Skin of body (tissue), 2 donors: ENCODE data around the gene ATP8A1. TPM values are rescaled to one million over a fixed set of nuclear protein-coding genes. Genes with fewer than 3 reads are reported as not detected.
"Not testable (repeated sequence)": the region's sequence is repeated elsewhere in the genome, so short reads cannot be mapped to it uniquely, and the experiment has no call there.

Source experiments
- DNase-seq: peaks from one replicate; lab custom pipeline; 2025; lab: John Stamatoyannopoulos, UW
- total RNA-seq: library from RNA; depleted of rRNA; stranded (reverse); fragments of >200 nt; gene quantifications from one replicate; pipeline ENCODE4 v1.2.3, GENCODE V29; 2014

Gene ATP8A1
- total RNA-seq, 1 donor from 2014 or later, result 13.2 TPM

DNA sequence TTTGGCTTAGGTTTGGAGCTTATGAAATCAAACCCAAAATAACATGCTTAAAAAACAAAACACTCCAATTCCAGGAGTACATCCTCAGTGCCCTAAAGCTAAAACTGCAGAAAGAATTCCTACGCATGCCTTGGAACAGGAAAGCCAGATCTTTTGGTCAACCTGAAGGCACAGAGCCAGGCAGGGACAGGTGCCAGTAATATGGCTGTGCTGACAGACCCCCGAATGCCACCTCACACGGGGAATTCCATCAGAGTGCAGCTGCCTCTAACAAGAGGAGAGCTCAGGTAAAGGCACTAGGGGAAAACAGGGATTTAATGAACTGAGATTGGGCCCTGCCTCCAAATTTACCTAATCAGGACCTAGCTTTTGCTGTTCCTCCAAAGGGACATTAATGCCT lies 182.5 kb downstream of the ATP8A1 start:
- DNase-seq, result no peak

DNA sequence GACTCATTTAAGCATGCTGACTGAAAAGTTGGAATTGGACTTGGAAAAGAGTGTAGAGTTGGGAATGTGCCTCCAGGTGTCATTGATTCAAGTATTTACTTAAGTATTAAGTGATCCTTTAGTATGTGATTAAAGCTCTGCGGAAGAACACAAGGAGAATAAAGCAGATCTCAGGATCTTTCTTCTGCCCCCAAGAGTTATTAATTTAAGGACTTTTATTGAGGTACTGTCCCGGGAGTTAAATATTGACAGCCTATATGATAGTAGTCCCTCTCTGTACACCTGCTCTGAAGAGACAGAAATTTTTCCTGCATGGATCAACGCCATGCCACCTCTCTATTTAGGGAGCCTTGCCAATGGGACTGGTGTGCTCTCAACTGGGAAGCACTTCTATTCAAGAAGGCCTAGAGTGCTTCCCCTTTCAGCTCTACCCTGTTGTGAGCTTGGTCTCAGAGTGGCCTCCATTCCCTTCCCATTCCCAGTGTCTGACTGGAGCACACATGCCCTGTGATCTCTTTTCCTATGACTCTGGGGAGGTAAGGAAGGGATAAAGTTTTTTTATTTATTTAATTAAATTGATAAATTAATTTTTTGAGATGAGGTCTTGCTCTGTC lies 183.7 kb downstream of the ATP8A1 start:
- no peak for DNase-seq

DNA sequence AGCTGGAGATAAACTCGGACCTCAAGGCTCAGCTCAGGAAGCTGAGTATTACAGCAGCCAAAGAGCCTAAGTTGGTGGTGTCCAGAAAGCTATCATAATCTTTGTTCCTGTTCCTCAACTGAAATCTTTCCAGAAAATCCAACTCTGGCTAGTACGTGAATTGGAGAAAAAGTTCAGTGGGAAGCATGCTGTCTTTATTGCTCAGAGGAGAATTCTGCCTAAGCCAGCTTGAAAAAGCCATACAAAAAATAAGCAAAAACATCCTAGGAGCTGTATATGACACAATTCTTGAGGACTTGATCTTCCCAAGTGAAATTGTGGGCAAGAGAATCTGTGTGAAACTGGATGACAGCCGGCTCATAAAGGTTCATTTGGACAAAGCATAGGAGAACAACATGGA lies 185.0 kb downstream of the ATP8A1 start:
- DNase-seq, result no peak

DNA sequence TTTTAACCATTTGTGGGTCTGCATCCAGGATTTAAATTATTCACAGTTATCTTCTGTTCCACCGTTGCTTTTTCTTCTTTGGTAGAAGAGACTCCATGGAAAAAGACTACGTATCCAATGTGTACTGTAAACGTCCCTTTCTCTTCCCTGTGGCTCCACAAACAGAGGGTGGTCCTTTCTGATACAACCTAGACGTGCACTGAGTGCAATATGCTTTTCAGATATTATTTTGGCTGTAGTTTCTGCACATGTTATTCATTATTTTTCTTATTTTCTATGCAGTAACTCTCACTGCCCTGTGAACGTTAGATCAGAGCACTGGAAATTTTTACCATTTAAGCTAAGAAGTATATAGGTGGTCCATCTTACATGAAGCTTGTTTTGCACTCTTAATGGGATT lies 186.9 kb downstream of the ATP8A1 start:
- no peak for DNase-seq

DNA sequence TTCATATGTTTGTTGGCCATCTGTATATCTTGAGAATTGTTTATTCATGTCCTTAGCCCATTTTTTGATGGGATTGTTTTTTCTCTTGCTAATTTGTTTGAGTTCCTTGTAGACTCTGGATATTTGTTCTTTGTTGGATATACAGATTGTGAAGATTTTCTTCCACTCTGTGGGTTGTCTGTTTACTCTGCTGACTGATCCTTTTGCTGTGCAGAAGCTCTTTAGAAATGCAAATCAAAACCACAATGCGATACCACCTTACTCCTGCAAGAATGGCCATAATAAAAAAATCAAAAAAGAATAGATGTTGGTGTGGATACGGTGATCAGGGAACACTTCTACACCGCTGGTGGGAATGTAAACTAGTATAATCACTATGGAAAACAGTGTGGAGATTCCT lies 189.1 kb downstream of the ATP8A1 start:
- not testable (repeated sequence) for DNase-seq

DNA sequence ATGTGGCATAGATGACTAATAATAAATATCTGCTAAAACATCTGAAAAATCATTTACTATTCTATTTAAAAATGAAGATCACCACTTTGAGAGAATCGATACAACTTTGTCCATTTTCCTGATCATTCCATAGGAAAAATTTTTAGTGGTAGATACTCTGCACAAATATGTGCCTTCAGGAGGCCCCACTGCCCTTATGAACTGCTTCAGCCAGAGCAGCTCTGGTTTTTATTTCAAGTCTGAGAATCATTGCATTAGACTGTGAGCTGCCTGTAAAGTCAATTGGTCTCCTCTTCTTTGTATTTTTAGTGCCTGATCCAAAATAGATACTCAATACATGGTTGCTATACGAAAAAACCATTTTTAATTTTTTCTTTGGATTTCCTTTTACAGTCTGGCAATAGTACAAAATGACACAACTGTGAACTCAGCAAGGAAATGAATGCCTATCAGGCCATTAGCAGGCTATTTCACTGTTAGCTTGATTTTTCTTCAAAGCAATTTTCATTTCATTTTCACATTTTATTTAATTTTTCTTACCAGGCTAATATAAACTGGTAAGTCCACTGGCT lies 190.5 kb downstream of the ATP8A1 start:
- no peak for DNase-seq

DNA sequence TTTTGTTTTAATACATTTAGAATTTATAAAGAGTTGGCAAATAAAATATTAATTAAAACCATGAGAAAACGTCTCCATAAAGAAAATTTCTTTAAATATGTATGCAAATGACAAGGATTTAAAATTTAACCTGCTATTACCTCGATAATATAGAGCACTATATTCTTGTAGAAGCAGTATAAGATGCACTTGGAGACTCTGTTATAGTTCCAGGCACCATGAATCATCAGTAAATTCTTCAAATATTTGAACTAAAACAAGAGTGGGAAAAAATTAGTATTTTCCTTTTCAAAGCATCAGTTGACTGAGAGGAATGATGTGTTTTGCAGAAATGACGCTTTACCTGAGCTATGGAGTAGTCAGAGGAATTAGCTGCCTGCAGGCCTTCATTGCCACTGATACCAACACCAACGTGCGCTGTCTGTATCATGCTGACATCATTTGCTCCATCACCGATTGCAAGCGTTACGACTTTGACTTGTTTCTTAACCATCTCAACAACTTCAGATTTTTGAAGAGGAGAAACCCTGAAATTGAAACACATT lies 192.3 kb downstream of the ATP8A1 start:
- DNase-seq, result no peak

DNA sequence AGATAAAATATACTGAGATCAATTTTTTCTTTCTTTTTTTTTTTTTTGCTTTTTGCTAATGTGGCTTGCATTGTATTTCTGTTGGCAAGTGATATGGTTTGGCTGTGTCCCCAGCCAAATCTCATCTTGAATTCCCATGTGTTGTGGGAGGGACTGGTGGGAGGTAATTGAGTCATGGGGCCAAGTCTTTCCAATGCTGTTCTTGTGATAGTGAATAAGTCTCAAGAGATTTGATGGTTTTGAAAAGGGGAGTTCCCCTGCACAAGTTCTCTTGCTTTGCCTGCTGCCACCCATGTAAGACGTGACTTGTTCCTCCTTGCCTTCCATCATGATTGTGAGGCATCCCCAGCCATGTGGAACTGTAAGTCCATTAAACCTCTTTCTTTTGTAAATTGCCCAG lies 195.7 kb downstream of the ATP8A1 start:
- DNase-seq, result not testable (repeated sequence)

DNA sequence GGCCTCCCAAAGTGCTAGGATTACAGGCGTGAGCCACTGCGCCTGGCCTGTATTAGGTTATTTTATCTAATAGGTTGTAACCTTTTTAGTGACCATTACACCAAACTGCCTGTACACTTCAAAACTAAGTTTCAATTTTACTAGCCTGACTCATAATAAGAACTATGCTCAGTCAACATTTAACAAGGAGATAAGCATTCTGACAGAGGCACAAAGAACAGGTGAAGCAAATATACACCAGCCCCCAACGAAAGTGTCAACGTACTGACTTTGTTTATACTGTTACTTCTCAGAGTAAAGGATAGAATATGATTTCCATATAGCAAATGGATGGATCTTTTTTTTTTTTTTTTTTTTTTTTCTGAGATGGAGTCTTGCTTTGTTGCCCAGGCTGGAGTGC lies 196.9 kb downstream of the ATP8A1 start:
- no peak for DNase-seq

DNA sequence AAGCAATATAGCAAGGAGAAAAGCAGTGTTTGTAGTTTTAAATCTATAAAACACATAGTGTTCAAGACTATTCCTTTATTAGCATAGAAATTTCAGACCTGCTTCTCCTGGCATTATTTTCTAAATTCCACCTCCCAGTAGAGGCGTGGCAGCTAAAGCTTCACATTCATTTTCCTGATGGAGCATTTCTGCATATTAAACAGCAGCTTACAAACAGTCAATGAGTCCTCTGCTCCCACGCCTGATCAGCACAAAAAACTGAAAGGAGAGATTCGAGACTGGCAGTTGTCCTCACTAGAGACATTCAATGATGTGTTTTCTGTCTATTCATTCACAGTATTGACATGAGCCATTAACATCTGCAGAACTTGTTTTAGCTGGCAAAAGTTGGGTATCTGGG lies 198.2 kb downstream of the ATP8A1 start:
- no peak for DNase-seq

DNA sequence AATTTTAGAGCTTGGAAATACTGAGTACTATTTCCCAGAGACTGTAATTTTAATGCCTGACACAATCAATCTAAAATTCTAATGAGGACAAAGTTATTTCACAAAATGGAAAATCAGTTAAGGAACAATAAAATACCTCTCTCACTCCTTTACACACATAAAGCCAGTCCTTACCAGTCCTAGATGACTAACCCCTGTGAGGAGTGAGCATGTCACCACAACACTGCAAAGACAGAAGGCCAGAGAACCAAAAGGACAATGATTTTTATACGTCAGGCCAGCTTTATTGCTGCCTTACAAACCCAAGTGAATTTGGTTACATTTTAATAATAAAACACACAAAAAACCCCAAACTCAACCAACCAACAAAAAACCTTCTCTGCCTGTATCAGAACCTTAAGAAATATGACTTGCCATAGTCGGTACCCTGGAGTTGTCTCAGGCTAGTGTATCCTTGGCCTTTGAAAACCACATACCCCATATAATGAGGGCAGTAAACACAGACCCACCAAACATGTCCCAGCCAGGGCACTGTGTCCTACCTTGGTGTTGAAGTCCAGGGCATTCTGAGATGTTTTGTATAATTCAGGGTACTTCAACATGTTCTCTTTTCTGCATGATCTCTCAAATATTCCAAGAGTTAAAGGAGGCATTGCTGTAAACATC lies 202.0 kb downstream of the ATP8A1 start:
- DNase-seq, result no peak

DNA sequence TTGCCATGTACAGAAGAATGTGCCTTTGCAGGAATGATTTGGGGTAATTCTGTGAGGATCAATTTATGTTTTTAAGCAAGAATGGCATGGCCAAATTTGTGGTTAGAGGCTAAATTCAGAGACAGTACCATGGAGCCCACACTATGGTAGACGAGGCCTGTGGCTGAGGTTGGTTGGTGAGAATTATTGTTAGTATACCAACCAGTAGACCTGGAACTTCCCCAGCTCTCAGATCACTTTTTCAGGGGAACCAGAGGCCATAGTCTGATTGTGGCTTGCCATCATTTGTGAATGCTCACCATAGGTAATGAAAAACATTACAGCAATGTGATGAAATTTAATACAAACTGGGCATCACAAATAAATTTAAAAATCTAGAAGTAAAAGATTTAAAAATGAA lies 203.3 kb downstream of the ATP8A1 start:
- no peak for DNase-seq

DNA sequence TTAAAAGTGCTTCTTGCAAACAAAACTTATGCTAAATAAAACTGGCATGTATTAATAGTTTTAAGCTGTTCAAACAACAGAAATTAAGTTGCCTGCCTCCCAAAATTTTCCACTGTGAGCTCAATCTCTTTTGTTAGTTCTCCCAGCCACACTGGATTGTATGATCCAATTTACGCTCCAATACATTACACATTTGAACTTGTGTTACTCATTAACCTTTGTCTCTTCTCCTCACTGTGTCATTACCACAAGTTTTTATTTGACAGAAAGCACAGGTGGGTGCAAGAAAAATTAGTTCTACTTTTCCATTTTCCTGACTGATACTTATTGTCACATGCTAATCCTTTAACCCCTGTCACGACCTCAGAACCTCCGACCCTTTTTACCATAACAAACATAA lies 204.1 kb downstream of the ATP8A1 start:
- no peak for DNase-seq

DNA sequence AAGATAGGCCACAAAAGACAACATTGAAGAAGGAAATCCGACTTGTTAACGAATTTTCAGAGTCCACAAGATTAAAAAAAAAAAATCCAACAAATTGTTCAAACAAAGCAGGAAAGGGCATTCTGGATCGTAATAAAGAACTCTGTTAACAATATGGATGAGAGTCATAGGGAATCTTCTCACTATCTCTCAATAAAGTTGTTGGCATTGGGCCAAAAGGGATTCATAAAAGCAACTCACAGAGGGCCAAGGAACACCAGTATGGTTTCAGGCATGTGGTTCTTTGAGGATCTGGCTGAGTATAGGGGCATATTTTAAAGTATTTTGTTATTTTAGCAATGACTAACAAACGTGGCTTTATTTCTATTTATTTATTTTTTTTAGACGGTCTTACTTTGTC lies 210.1 kb downstream of the ATP8A1 start:
- DNase-seq, result no peak

DNA sequence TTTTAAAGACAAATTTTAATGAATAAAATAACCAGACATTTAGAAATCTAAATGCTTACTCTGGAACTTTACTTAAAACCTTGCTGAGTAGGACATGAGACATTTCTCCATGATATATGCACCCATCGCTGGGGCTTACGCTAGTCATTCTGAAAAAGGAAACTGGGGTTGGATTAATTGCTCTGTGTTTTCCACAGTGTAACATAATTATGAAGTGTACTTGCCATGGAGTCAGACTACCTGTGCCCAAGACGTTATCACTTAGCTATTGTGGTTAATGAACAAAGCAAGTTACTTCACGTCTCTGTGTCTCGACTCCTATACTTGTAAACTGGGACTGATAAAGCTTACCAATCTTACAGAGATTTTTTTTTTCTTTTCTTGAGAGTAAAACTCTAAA lies 211.9 kb downstream of the ATP8A1 start:
- DNase-seq, result no peak

DNA sequence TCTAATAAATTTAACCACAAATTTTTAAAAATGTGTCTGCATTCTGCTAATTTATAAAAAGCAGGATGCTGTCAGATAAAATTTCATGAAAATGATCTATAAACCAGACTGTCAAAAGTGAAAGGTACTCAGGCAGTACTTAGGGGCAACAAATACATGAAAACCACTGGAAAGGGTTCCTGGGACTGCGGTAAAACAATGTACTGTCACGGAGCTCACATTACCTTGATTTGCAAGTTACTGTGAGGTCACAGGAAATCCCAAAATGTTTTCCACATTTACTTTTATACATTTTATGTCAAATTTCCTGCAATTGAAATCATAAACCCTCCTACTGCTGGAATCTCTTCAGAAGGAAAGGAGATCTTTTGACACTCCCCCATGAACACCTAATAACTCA lies 214.3 kb downstream of the ATP8A1 start:
- DNase-seq, result no peak

DNA sequence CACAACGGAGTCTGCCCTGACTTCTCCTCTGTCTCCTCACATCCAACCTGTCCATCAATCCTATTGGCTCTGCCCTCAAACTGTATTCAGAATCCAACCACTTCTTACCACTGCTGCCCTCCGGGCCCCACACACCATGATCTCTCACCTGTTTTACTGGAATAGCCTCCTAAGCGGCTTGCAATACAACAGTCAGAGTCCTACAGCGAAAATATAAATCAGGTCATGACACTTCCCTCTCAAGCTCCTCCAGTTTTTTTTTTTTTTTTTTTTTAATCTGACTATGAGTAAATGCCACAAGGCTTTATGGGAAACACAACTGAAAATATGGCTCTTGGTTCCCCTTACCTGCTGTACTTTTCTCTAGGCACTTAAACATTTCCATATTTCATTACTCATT lies 216.8 kb downstream of the ATP8A1 start:
- DNase-seq, result no peak

DNA sequence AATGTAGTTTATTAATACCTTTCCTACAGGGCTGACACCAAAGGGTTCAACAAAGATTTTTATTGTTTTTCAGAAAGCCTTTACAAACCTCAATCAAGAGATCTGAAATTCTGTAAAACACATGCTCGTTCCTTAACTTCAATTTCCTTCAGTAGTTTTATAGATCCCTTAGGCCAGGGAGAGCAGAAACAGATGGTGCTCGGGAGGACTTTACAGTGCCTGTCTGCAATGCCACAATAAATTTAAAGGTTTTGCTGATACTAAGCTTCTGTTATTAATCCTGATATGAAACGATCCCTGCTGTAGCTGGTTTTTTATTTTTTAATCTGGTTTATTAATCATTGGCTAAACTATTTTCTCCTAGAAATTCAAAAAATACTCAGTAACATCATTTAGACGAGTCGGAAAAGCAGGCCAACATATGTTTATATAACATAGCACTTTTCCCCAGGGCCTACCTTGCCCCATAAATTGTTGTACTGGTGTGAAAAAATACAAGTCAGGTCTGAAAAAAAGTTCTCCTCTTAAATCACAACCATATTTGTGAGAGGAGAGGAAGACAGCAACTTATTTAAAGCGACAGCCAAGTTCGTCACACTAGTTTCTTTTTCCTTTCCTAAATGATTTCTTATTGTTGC lies 219.9 kb downstream of the ATP8A1 start:
- DNase-seq, result peak; percentile 31

DNA sequence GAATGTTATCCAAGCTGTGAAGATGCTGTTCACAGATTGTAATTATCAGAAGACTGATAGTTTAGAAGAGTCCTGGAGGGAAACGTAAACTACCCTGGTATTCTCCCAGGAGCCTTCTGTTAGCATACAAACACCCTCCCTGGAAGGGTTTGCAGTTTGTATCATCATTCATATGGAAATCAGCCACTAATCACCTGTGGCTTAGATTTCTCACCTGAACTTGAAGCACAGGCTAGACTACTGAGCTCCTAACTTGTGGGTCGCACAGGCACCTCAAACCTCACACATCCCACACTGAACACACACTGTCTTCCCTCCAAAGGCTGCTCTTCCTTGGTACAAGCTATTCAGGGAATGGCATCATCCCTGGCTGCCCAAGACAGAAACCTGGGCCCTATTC lies 228.9 kb downstream of the ATP8A1 start:
- no peak for DNase-seq

DNA sequence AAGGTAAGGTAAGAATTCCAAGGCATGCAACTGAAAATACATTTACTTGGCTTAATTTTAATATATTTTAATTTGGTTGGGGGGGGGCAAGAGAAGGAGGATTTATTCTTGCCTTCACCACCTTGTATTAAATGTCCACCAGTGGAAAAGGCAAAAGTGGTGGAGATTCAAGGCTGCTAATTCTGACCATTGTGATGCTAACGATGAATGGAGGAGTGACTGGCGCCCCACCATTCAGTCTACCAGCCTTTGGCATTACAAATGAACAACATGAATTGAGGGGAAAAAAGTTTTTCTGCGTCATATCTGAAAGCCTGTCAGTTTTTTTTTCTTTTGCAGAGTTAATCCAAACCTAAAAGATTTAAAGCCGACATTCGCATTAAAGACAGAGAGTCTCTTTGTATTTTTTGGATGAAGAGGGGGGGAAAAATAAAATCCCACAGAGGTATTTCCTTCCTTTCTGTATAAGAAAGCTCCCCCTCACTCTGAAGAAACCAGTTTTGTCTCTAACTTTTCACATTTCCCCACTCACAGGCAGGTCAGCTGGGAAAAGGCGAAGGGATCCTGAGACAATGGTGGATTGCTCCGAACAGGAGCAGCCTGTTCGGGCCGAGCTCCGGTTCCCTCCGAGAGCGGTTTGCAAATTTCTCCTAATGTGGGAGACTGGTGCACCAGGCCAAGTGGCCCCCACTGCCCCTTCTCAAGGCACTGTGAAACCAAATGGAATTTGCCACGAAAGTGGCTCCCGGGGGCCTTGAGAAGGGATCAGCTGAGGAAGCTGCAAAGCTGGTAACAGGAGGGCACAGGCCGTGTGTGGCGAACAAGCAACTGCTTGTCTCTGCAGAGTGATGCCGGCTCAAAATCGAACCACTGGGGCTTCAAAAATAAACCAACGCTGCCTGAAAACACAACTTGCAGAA lies 231.5 kb downstream of the ATP8A1 start:
- DNase-seq, result no peak

DNA sequence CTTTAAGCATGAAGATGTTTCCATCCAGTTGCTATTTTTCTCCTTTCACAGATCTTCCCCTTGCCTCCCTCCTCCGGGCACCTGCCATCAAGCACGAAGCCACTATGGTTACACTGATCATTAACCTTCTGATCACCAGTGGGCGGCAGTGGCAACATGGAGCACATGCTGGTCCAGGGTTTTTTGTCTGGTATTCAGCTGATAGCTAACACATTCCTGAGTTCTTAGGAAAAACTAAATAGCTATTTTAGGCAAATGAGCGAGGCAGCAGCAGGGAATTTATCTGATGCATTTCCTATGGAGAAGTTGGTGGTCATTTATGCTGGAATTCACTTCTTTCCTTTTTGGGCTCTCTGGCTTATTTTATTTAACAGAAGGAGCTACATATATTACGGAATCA lies 236.8 kb downstream of the ATP8A1 start:
- no peak for DNase-seq
